ENCODE measurements around the gene FAM227B.

The FAM227B gene

DNA sequence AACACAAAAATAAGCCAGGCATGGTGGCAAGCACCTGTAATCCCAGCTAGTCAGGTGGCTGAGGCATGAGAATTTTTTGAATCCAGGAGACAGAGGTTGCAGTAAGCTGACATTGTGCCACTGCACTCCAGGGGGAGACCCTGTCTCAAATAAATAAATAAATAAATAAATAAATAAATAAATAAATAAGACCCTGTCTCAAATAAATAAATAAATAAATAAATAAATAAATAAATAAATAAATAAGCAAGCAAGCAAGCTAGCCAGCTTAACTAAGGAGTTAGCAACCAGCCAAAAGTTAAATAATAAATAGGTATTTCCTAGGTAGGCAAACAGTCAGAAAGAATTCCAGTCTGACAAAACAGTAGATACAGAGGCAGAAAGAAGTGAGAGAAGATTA is 326.7 kb downstream of the FAM227B start:
- no peak for DNase-seq (ENCODE audit: low spot score)

DNA sequence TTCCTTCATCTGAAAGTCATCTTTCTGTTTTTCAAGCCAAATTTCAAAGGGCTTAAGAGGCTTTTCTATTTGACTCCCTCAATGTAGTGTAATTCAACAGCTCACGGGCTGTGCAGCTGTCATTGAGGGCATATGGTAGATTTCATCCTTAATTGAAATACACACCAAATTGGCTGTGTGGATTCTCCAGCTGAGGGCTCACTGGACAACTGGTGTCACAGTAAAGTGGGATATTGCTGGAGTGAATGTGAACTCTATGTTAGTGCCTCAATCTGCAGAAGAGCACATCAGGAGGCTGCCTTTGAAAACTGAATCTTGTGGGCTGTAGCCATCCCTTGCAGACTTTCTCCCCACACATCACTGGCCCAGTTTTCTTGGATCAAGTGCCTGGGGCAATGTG is 330.4 kb downstream of the FAM227B start:
- no peak for DNase-seq (ENCODE audit: low spot score)

DNA sequence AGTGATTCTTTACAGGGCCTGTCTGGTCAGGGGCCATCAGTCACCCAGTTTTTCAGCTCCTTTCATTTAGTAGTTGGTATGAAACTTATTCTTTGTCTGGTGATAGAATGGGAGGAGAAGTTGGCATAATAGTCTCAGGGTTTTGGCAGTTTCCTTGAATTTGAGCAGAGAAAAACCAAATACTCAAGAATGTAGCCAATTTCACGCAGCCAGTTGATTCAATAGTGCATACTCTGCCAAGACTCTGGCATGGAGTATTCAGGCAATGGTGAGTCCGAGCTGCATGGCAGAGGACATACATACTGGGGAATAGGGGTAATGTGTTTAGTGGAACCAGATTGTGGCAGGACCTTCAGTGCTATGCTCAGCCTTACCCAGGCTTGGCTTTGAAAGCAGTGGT is 332.2 kb downstream of the FAM227B start:
- DNase-seq (ENCODE audit: low spot score), result no peak

DNA sequence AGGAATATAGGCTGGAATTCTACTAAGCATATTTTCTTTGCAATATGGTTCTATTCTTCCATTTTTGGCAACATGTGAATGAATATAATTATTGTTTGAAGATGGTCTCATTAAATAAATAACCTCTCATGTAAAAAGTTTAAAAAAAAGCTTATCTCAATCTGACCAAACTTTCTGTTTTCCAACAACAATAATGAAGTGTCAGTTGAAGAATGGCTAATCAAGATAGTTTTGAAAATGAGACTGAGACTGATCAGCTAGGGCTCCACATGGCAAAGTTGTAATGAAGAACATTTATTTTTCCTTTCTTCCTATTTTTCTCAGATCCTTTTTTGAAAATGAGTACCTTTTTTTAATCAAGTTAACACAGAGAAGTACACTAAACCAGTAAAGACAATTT is 333.1 kb downstream of the FAM227B start:
- DNase-seq (ENCODE audit: low spot score), result no peak

DNA sequence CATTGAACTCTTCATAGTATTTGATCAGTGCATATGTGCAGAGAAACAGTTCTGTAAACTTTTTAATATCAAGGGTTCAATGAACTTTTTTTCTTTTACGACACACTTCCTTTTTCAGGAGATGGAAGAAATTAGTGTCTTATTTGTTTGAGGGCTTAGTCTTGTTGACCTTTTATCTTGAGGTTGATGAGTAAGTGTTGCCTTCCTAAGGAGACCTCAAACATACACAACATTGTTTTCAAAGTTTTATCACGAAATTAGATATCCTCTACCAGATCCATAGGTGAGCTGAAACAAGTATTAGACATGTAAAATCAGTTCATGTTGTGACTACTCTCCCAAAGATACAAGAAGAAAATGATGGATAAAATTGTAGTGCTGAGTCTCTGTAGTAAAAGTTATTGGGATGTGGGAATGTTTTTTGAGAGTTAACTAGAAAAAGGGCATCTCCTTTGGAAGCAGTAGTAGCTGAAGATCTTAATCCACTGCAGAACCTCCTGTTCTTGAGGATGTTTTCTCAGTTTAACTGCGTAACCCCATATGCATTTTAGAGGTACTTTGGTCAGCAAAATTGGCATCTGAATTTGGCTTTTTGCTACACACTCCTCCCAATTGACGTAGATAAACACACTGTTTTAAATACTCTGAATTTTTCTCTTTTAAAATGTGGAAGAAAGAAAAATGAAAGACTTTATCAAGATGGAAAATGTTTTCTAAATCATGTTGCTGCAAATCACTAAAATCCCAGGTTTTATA is 333.8 kb downstream of the FAM227B start:
- no peak for DNase-seq (ENCODE audit: low spot score)

DNA sequence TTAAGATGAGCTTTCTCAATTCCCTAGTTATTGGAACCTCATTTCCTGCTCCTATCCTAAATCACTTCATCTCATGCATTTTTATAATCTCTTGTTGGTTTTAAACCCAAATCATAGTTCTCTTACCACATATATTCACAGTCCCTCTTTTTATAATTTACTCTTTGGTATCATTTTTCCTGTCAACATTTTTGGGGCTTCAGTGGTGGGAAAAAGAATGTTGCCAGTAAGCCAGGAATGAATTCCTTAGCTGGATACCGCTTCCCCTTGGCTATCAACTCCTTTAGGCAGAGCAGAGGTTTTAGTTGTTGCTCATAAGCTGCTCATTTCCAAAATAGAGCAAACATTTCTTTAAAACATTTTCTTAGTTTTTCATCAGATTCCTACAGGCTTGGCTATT is 338.3 kb downstream of the FAM227B start:
- no peak for DNase-seq (ENCODE audit: low spot score)

DNA sequence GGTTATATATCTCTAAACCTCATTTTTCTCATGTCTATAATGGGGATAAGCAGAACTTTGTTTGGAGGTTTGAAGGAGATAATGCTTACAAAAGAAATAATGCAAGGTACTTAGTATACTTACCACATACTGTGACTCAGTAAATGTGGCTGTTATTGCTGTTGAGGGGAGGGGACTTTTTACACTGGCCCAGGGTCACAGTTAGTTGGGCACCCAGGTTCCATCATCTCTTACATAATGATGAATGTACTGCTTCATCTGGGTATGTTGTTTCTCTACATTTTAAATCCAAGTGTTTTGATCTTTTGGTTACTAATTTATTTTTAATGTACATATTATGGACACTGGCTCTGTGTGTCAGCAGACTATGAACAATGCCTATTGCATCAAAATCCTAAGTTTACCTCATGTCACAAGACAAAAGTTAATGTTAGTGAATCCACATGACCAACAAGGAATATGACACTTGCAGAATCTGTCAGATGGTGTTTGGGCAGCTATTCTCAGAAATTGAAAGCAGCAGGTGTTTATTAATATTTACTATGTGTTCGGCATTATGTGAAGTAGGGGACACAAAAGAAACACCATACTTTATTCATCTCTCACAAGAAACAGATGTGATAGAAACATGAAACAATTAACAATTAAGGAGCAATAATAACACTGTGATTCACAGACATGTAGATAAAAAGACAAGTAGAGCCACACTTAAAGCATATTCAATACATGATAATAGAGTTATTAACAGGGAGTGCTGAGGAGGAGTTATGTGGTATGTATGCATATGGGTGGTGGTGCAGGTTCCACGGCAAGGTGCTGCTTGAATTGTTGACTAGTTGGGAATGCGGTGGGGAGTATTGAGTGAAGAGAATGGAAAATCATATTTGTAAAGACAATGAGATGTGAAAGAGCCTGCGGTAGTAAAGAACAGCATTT is 340.8 kb downstream of the FAM227B start:
- DNase-seq (ENCODE audit: low spot score), result no peak

DNA sequence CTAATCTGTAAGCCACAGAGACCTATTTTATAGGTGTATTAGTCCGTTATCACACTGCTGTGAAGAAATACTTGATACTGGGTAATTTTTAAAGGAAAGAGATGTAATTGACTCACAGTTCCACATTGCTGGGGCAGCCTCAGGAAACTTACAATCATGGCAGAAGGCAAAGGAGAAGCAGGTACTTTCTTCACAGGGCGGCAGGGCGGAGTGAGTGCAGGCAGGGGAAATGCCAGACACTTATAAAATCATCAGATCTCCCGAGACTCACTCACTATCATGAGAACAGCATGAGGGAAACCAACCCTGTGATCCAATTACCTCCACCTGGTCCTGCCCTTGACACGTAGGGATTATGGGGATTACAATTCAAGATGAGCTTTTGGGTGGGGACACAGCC is 341.9 kb downstream of the FAM227B start:
- no peak for DNase-seq (ENCODE audit: low spot score)
